Measurements from ENCODE around the gene KCNK4.

The KCNK4 gene

DNA sequence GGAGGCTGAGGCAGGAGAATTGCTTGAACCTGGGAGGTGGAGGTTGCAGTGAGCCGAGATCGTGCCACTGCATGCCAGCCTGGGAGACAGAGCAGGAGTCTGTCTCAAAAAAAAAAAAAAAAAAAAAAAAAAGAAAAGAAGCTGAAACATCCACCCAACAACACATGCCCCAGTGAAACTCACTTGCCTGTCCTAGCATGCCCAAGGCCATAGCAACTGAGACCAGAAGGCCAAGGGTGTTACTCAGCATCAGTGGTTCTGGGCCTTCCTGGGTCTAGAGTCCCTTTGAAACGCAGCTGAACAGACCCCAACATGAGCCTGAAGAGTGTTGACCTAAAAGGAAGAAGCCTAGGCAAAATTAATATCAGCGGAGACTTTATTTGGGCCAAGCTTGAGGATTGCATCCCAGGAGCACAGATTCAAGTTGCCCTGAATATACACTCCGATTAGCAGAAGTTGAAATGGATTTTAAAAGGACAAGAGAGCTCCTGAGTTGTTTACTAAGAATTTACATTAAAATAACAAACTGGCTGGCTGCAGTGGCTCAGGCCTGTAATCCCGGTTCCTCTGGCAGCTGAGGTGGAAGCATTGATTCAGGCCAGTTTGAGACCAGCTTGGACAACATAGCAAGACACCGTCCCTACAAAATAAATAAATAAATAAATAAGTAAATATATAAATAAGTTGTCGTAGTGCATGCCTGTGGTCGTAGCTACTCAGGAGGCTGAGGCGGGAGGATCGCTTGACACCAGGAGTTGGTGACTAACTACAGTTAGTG, 33.8 kb downstream of the KCNK4 start:
- no peak for DNase-seq (ENCODE audit: low read depth, low spot score)

DNA sequence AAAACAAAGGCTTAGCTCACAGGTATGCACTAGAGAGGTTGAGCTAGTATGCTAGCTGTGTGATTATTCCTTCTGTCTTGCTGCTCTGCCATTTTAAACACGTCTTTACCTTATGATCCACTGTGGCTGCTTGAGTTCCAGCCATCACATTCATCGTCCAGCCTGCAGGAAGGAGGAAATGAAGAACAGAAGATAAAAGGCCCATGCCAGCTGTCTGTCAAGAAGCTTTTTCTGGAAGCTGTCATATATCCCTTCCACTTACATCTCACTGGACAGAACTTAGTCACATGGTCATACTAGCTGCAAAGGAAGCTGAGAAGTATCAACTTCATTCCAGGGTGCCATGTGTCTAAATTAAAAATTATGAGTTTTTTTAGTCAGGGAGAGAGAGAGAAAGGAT, 36.3 kb downstream of the KCNK4 start:
- DNase-seq (ENCODE audit: low read depth, low spot score), result no peak

DNA sequence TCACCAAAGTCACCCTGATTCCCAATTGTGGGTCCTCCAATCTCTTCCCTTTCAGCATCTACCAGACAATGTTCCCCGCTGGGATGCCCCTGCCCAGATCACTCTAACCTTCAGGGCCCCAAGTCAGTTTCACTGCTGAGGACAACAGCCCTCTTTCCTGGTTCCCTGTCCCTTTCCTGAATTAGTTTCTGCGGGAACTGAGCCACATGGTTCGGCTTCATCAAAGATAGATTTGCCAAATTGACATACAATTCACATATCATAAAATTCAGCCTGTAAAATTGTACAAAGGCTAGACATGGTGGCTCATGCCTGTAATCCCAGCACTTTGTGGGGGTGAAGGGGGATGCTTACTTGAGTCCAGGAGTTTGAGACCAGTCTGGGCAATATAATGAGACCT, 36.9 kb downstream of the KCNK4 start:
- no peak for DNase-seq (ENCODE audit: low read depth, low spot score)

DNA sequence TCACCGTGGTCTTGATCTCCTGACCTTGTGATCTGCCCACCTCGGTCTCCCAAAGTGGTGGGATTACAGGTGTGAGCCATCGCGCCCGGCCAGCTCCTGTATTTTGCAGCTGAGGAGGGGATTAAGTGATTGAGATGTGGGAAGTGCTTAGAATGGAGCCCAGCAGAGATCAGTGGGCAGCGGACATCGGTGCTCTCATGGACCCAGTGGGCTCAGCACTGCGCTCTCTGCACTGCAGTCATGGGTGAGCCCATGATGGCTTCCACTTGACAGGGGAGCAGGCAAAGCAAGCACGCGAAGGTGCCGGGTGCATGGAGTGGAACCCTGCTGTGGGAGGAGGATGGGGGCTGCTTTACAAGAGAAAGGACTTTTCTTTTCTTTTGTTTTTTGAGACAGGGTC, 39.8 kb downstream of the KCNK4 start:
- no peak for DNase-seq (ENCODE audit: low read depth, low spot score)

DNA sequence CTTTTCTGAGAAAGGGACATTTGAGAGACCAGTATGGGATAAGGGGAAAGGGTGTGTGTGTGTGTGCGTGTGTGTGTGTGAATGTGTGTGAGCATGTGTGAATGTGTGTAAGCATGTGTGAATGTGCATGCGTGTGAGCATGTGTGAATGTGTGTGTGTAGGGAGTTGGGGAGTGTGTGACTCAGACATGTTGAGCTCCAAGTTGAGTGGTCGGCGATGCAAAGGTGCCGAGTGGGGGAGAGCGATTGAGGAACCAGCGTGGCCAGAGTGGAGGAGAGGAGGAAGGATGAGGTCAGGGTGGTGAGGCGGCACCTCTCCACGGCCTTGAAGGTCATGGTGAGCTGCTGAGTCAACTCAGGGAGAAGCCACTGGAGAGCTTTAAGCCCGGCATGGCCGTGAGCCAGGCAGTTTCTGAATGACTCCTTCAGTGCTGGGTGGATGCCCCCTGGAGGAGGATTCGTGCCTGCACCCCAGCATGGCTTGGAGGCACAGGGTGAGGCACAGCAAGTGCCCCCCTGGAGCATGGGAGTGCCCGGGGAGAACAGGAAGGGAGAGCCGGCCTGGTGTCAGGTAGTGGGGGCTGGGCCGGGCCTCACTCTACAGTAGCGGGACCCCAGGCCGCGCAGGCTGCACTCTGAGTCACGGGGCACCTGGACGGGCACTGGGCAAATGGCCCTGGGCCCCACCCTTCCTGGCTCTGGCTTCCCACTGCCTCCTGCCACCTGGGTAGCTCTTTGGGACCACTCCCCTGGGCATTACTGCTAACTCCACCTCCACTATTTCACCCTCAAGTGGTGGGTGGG, 40.7 kb downstream of the KCNK4 start:
- DNase-seq (ENCODE audit: low read depth, low spot score), result no peak

DNA sequence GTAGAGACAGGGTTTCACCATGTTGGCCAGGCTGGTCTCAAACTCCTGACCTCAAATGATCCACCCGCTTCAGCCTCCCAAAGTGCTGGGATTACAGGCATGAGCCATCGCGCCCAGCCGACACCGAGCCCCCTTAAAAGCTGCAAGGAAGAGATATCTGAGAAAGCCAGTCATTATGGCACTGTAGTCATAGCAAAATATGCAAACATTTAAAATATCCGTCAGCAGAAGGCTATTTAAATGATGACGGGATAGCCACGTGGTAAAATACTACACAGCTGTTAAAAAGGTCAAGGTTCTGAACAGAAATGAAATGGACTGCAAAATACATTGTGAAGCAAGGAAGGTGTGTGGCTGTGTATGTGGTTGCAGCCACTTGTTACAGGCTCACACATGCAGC, 42.5 kb downstream of the KCNK4 start:
- no peak for DNase-seq (ENCODE audit: low read depth, low spot score)

DNA sequence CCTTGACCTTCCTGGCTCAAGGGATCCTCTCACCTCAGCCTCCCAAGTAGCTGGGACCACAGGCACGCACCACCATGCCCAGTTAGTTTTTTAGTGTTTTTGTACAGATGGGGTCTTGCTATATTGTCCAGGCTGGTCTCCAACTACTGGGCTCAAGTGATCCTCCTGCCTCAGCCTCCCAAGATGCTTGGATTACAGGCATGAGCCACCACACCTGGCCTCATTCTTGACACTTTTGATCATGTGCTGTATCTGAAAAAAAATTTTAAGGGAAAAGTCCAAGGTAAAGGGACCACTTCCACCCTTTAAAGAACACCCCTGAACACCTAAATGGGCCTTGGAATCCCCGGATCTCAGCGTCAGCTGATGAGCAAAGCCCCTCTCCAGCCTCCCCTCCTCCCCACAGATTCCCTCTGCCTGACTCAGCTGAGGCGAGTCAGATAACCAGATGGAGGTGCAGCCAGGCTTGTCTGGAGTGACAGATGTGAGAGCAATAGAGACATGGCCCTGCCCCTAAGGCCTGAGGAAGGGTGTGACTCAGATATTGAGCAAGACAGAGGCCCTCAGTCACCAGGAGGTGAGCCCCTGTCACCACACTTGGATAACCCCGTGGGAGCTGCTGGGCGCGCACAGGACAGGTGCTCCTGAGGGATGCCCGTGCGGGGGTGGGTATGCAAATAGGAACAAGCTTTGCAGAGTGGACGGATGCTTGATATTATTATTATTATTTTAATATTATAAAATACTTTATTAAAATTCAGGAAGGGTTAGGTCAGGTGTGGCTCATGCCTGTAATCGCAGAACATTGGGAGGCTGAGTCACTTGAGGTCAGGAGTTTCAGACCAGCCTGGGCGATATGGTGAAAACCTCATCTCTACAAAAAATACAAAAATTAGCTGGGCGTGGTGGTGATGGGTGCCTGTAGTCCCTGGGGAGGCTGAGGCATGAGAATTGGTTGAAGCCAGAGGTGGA, 43.9 kb downstream of the KCNK4 start:
- no peak for DNase-seq (ENCODE audit: low read depth, low spot score)

DNA sequence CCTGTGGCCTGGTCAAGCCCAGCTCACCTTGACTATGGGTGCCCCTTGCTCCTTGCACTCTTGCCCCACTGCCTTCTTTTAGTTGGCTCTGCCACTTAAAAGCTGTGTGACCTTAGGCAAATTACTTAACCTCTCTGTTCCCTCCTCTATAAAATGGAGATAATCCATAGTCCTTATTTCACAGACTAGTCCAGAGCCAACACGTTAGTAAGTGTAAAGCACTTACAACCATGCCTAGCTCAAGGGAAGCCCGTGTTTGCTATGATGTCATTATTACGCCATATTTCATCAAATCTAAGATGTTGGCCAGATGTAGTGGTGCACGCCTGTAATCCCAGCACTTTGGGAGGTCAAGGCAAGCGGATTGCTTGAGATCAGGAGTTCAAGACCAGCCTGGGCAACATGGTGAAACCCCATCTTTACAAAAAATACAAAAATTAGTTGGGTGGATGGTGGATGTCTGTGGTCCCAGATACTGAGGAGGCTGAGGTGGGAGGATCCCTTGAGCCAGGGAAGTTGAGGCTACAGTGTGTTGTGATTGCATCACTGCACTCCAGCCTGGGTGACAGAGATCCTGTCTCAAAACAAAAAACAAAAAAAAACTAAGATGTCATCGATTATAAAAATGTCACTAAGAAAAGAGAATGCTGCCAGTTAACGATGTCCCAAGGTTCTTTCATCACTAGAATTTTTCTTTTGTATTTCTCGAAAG, 46.6 kb downstream of the KCNK4 start:
- no peak for DNase-seq (ENCODE audit: low read depth, low spot score)

DNA sequence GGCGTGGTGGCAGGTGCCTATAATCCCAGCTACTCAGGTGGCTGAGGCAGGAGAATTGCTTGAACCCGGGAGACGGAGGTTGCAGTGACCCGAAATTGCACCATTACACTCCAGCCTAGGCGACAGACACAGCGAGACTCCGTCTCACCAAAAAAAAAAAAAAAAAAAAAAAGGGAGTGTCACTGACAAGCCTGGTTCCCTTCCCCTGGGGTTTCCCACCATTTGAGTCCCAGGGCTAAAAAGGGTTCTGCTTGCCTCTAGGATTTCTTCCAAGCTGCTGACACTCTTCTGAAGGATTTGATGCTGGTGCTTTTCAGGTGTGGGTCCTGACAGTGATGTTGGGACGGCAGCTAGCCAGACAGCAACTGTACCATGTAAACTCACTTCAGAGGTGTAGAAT, 47.6 kb downstream of the KCNK4 start:
- no peak for DNase-seq (ENCODE audit: low read depth, low spot score)

DNA sequence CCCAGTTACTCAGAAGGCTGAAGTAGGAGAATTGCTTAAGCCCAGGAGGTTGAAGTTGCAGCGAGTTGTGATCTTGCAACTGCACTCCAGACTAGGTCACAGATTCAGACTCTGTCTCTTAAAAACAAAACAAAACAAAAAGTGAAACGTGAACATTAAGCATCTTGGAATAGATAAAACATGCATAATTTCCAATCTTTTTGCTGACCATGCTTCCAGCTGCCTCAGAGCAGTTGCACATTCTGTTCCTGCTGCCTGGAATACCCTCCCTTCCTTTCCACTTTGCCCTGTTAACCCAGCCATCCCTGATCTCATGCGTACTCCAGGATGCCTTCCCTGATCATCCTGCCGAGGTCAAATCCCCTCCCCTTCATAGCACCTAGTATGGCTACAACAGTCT, 48.2 kb downstream of the KCNK4 start:
- no peak for DNase-seq (ENCODE audit: low read depth, low spot score)

DNA sequence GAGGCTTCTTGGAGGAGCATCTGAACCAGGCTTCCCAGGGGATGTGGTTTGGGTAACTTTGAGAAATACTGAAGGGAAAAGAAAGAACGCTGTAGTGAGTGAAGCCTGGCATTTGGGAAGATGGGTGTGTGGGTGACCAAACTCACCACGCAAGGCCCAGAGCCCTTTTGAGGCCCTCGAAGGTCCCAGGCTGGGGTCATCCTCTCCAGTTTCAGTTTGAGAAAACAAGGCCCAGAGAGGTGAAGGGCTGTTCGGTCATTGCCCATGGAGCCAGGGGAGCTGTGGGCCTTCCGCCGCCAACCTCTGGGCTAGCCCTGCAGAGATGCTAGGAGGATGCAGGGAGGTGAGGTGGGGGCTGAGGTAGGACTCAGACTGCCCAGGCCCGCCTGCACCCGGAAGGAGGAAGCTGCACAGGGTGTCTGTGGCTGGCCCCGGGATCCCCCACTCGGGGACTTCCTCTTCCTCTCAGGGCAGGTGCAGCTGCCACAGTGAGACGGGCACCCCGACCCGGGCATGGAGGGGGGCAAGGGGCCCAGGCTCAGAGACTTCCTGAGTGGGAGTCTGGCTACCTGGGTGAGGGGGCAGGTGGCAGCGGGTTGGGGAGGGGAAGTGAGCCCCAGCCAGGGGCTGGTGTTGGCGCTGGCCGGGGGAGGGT, 48.8 kb downstream of the KCNK4 start, which contains the start of gene CCDC88B:
Gene CCDC88B, plus strand, starts transcription at position 451 of the 655 bp plus-strand sequence. Its CDS starts 63 bp downstream, at position 514.
- DNase-seq (ENCODE audit: low read depth, low spot score), result no peak

DNA sequence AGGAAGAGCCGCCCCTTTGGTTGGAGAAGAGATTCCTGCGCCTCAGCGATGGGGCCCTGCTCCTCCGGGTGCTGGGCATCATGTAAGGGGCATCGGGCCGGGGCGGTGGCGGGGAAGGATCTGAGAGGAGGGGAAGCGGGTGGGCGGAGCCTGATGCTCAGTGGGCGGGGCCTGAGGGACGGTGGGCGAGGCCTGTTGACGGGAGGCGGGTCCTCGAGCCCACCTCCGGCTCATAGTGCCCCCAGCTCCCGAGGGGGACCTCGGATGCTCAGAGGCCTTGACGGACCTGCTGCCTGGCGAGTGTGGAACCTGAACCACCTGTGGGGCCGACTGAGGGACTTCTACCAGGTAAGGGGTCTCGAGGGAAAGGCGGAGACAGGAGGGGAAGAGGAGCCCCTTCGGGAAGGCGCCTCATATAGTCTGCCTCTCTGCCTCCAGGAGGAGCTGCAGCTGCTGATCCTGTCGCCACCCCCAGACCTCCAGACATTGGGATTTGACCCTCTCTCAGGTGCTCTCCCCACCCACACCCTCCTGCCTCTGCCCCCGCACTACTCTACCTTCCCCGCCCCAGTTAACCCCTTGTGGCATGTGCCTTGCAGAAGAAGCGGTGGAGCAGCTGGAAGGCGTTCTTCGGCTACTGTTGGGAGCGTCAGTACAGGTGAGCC, 49.7 kb downstream of the KCNK4 start:
- no peak for DNase-seq (ENCODE audit: low read depth, low spot score)

DNA sequence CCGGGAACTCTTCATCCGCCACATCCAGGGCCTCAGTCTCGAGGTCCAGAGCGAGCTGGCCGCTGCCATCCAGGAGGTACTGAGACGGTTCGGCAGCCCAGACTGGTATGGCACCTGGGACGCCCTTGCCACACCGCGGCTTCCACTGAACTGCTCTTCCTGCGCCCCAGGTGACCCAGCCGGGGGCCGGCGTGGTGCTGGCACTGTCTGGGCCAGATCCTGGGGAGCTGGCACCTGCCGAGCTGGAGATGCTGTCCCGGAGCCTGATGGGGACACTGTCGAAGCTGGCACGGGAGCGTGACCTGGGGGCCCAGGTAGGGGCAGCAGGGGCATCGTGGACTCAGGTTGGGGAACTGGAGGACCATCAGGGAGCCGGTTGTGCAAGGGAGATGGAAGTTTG, 50.3 kb downstream of the KCNK4 start:
- no peak for DNase-seq (ENCODE audit: low read depth, low spot score)

DNA sequence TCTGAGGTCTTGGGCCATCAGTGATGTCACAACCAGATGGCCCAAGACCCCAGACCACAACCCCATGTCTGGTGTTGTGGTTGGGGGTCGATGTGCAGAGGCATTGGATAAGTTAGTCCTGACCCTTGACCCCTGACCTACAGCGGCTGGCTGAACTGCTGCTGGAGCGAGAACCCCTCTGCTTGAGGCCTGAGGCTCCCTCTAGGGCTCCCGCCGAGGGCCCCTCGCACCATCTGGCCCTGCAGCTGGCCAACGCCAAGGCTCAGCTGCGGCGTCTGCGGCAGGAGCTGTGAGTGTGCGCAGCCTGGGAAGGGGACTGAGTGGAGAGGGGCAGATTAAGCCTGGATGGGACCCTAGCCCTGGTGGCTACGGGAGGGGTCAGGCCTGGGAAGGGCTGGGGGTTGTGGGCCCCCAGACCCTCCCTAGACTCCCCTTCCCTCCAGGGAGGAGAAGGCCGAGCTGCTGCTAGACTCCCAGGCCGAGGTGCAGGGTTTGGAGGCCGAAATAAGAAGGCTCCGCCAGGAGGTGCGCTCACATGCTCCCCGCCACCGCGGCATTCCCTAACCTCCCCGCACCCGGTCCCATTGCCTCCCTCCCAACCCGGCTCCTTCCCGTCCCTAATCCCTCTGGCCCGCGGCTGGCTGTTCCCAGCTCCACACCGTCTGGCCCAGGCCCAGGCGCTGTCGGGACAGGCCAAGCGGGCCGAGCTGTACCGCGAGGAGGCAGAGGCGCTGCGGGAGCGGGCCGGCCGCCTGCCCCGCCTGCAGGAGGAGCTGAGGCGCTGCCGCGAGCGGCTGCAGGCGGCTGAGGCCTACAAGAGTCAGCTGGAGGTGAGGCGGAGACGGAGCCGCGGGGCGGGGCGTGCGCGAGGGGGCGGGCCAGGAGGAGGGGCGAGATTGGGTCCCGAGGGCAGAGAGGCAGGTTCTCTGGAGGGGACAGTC, 51.0 kb downstream of the KCNK4 start:
- peak; percentile 31 for DNase-seq (ENCODE audit: low read depth, low spot score)

DNA sequence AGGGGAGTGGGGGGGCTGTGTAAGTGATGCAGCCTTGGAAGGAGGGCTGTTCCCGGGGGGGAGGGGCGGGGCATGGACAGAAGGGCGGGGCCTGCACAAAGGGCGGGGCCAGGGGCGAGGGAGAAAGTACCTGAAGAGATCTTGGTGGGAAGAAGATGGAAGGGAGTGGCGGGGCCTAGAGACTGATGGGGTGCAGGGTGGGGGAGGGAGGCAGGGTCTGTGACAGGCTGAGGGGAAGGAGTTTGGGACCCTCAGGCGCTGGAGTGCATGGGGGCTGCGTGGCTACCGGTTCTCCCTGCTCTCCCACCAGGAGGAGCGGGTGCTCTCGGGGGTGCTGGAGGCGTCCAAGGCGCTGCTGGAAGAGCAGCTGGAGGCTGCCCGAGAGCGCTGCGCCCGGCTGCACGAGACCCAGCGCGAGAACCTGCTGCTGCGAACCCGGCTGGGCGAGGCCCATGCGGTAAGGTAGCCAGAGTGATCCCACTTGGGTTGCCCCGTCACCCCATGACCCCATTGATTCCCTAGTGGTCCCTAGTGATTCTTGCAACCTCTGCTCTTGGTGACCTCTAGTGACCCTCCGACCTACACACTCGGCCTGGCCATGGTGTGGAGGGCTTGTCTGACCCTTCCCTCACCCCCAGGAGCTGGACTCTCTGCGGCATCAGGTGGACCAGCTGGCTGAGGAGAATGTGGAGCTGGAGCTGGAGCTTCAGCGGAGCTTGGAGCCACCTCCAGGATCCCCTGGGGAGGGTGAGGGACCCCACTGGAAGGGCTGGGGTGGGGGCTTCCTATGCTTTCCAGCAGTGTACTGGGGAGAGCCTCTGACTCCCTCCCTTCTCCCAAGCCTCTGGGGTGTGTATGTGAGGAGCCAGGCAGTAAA, 52.0 kb downstream of the KCNK4 start:
- no peak for DNase-seq (ENCODE audit: low read depth, low spot score)

DNA sequence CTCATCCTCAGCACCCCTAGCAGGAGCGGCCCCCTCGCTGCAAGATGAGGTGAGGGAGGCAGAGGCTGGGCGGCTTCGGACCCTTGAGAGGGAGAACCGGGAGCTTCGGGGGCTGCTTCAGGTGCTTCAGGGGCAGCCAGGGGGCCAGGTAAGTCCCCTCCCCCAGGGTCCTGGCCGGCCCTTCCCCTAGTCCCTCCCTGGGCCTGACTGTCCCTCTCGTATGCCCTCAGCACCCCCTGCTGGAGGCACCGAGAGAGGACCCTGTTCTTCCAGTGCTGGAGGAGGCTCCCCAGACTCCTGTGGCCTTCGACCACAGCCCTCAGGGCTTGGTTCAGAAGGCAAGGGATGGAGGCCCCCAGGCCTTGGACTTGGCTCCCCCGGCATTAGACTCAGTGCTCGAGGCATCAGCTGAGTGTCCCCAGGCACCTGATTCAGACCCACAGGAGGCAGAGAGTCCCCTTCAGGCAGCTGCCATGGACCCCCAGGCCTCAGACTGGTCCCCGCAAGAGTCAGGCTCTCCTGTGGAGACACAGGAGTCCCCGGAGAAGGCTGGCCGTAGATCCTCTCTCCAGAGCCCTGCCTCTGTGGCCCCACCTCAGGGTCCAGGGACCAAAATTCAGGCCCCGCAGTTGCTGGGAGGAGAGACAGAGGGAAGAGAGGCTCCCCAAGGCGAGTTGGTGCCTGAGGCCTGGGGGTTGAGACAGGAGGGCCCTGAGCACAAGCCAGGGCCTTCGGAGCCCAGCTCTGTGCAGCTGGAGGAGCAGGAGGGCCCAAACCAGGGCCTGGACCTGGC, 52.9 kb downstream of the KCNK4 start:
- DNase-seq (ENCODE audit: low read depth, low spot score), result no peak

DNA sequence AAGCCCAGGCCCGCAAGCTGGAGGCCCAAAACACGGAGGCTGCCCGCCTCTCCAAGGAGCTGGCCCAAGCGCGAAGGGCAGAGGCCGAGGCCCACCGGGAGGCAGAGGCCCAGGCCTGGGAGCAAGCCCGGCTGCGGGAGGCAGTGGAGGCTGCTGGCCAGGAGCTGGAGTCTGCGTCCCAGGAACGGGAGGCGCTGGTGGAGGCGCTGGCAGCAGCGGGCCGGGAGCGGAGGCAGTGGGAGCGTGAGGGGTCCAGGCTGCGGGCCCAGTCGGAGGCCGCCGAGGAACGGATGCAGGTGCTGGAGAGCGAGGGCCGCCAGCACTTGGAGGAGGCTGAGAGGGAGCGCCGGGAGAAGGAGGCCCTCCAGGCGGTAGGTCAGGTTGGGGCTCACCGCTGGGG, 53.7 kb downstream of the KCNK4 start:
- DNase-seq (ENCODE audit: low read depth, low spot score), result no peak

Data from brain pericyte (primary cell).